NCI-H1694 treated with DMSO at 0.1 percent for 48 hours (cell line): ENCODE results near the gene CRYGB.
"Not testable (repeated sequence)": the region's sequence is repeated elsewhere in the genome, so short reads cannot be mapped to it uniquely, and the experiment has no call there.

Source experiments
- DNase-seq: peaks from one replicate; lab custom pipeline; 2025; lab: John Stamatoyannopoulos, UW

Gene CRYGB

DNA sequence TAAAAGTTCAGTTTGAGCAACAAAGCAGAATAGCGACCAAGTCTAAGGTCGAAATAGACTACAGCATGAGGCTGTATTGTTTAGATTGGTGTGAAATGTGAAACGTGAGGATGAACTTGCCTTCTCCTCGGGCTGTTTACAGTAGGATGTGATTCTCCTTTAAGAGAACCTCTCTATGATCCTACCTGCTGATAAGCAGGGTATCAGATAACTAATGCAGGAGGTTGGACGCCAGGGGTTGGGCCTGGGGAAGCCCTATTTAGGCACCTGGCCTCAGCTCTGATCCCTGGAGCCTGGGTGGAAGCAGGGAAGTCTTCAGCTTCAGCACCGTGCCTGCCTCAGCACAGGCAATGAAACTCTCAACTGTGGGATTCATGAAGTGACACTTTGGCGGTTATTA lies 33.0 kb downstream of the CRYGB start:
- no peak for DNase-seq

GRCh38 chr2:208112273-208112745 lies 33.6 kb downstream of the CRYGB start:
- not testable (repeated sequence) for DNase-seq

DNA sequence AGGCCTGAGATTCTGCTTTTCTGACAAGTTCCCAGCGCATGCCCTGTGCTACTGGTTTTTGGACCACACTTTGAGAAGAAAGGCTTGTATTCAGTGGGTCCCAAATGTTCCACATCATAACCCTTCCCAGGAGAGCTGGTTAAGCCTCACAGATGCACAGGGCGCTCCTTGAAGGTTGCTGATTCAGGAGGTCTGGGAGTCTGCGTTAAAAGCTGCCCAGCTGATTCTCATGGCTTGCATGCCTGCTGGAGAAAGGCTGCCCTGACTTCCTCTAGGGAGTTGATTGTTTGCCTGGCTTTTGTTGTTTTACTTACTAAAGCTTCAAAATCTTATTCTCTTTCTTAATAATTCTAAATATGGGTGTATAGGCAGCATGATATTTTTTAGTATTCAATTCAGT lies 42.3 kb downstream of the CRYGB start:
- DNase-seq: no peak

- peak; percentile 48 for DNase-seq
These were observed 44.0 kb downstream of the CRYGB start for GRCh38 chr2:208101716-208102631.

GRCh38 chr2:208099682-208100470 lies 46.1 kb downstream of the CRYGB start:
- no peak for DNase-seq

DNA sequence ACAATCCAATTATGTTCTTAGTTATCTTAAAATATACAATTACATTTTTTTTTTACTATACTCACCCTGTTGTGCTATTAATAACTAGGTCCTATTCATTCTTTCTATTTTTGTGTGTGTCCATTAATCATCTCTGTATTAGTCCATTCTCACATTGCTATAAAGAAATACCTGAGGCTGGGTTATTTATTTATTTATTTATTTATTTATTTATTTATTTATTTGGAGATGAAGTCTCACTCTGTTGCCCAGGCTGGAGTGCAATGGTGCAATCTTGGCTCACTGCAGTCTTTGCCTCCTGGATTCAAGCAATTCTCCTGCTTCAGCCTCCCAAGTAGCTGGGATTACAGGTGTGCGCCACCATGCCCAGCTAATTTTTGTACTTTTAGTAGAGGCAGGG lies 47.3 kb downstream of the CRYGB start:
- DNase-seq: not testable (repeated sequence)

GRCh38 chr2:208098267-208098666 lies 47.7 kb downstream of the CRYGB start:
- no peak for DNase-seq

- DNase-seq: no peak
These were observed 48.2 kb downstream of the CRYGB start for GRCh38 chr2:208097801-208098200.

- no peak for DNase-seq
These were observed 48.6 kb downstream of the CRYGB start for GRCh38 chr2:208097313-208097712.

GRCh38 chr2:208096080-208096479 lies 49.9 kb downstream of the CRYGB start:
- DNase-seq: no peak

GRCh38 chr2:208093128-208093527 lies 52.8 kb downstream of the CRYGB start:
- DNase-seq: no peak
